Measurements from ENCODE around the gene MAD2L1. TPM values are rescaled to one million over a fixed set of nuclear protein-coding genes. Genes with fewer than 3 reads are reported as not detected.

MAD2L1 gene
- total and polyA plus RNA-seq, 2 of the 4 experiments (the other 2 are of a cell fraction), result 13.6 to 15.2 TPM

GRCh38 chr4:120037411-120037810 is 29.2 kb downstream of the MAD2L1 start:
- no peak overlapping the region for H2BK15ac ChIP-seq (ENCODE audit: low read depth, low read length)
- H2BK20ac ChIP-seq (ENCODE audit: low read depth, low read length), result no peak overlapping the region
- H3K9ac ChIP-seq (ENCODE audit: low read depth, low read length), result no peak overlapping the region
- H3K9me3 ChIP-seq (ENCODE audit: control insufficient read depth, insufficient read depth, low read length), result no peaks in the 10 kb centered on the region
- ATAC-seq (ENCODE audit: low read depth), result no peak; the same call in 1 of the 2 replicates
- H4K8ac ChIP-seq (ENCODE audit: low read depth in 2 of 2, low read length in 2 of 2), result no peak overlapping the region
- H2BK120ac ChIP-seq (ENCODE audit: low read depth, low read length), result no peak overlapping the region
- WGBS, 2 experiments (ENCODE audit: extremely low coverage in 2 of 2, insufficient read length in 1 of 2), result 60% methylated on average over 1 of the region's 2 CpGs; no CpG with 5 or more reads in 1 of the 2 experiments
- no peak overlapping the region for H3K27ac ChIP-seq (ENCODE audit: insufficient read depth, low read length)
- dilution Hi-C loops (cut with HindIII; ENCODE audit: low sequenced_read_pairs, unreplicated experiment) (no loop called here), in situ Hi-C loops (cut with MboI; ENCODE audit: low sequenced_read_pairs) (no loop called here), intact Hi-C loops (cut with micrococcal nuclease) (no loop called here)
- H3K4me2 ChIP-seq (ENCODE audit: low read depth, low read length), result no peak overlapping the region
- H2AK5ac ChIP-seq (ENCODE audit: low read depth, low read length), result no peak overlapping the region
- no peak for DNase-seq
- ChIA-PET CTCF (no interaction called here), POLR2A (ENCODE audit: unreplicated experiment) (no interaction called here)
- H4K91ac ChIP-seq (ENCODE audit: insufficient read depth, low read depth, low read length), result no peak overlapping the region
- no peak overlapping the region for H3K18ac ChIP-seq (ENCODE audit: low read depth, low read length)
- no peak overlapping the region for H4K5ac ChIP-seq (ENCODE audit: low read depth, low read length)
- no peaks in the 10 kb centered on the region for H3K36me3 ChIP-seq (ENCODE audit: control insufficient read depth, insufficient read depth, low read length)
- no peak overlapping the region for H3K14ac ChIP-seq (replicated peaks; ENCODE audit: low read depth, low read length)
- H3K79me1 ChIP-seq (ENCODE audit: low read depth in 1 of 2, low read length in 2 of 2), result no peaks in the 10 kb centered on the region
- no TSS peak for BruUV-seq (replicated peaks)
- H3K9me1 ChIP-seq (ENCODE audit: insufficient read depth, low read length), result no peaks in the 10 kb centered on the region
- no peak overlapping the region for H2BK5ac ChIP-seq (ENCODE audit: low read depth, low read length, poor library complexity, severe bottlenecking)
- no peak overlapping the region for H2AFZ ChIP-seq (replicated peaks; ENCODE audit: low read length, poor library complexity)
- H3K4me3 ChIP-seq (ENCODE audit: insufficient read depth, low read depth, low read length), result no peak overlapping the region
- TF ChIP-seq RFX5 (IDR thresholded peaks at IDR 0.05; ENCODE audit: low read depth, low read length) (no peak), BHLHE40 (IDR thresholded peaks at IDR 0.05; ENCODE audit: low read depth, low read length) (no peak), USF2 (IDR thresholded peaks at IDR 0.05; ENCODE audit: low read depth, low read length) (no peak), NFE2L2 (IDR thresholded peaks at IDR 0.05; ENCODE audit: low read depth, low read length) (no peak), CHD1 (IDR thresholded peaks at IDR 0.05; ENCODE audit: low read depth, low read length) (no peak), MXI1 (IDR thresholded peaks at IDR 0.05; ENCODE audit: borderline replicate concordance, low read depth, low read length) (no peak), RAD21 (IDR thresholded peaks at IDR 0.05; ENCODE audit: low read length) (no peak), SMC3 (IDR thresholded peaks at IDR 0.05; ENCODE audit: low read depth, low read length) (no peak), RCOR1 (IDR thresholded peaks at IDR 0.05; ENCODE audit: insufficient replicate concordance, low read length) (no peak), POLR2A (IDR thresholded peaks at IDR 0.05; ENCODE audit: low read depth, low read length) (no peak)
- TF ChIP-seq, protein P1, sequence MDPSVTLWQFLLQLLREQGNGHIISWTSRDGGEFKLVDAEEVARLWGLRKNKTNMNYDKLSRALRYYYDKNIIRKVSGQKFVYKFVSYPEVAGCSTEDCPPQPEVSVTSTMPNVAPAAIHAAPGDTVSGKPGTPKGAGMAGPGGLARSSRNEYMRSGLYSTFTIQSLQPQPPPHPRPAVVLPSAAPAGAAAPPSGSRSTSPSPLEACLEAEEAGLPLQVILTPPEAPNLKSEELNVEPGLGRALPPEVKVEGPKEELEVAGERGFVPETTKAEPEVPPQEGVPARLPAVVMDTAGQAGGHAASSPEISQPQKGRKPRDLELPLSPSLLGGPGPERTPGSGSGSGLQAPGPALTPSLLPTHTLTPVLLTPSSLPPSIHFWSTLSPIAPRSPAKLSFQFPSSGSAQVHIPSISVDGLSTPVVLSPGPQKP (IDR thresholded peaks at IDR 0.05; ENCODE audit: borderline replicate concordance, low read depth, low read length), result no peak
- TF ChIP-seq, protein P2, sequence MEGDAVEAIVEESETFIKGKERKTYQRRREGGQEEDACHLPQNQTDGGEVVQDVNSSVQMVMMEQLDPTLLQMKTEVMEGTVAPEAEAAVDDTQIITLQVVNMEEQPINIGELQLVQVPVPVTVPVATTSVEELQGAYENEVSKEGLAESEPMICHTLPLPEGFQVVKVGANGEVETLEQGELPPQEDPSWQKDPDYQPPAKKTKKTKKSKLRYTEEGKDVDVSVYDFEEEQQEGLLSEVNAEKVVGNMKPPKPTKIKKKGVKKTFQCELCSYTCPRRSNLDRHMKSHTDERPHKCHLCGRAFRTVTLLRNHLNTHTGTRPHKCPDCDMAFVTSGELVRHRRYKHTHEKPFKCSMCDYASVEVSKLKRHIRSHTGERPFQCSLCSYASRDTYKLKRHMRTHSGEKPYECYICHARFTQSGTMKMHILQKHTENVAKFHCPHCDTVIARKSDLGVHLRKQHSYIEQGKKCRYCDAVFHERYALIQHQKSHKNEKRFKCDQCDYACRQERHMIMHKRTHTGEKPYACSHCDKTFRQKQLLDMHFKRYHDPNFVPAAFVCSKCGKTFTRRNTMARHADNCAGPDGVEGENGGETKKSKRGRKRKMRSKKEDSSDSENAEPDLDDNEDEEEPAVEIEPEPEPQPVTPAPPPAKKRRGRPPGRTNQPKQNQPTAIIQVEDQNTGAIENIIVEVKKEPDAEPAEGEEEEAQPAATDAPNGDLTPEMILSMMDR (conservative IDR thresholded peaks at IDR 0.05; ENCODE audit: low read depth, low read length), result no peak
- H3K4me1 ChIP-seq (ENCODE audit: control insufficient read depth, insufficient read depth, low read length), result no peaks in the 10 kb centered on the region
- no peaks in the 10 kb centered on the region for H4K20me1 ChIP-seq (ENCODE audit: insufficient read depth, low read length)
- H3K23ac ChIP-seq (ENCODE audit: low read depth, low read length), result no peak overlapping the region
- no peak overlapping the region for H3K4ac ChIP-seq (ENCODE audit: low read depth, low read length)
- no peak overlapping the region for H3K56ac ChIP-seq (ENCODE audit: extremely low read depth, insufficient read depth, low read length)
- H2AK9ac ChIP-seq (replicated peaks; ENCODE audit: low read depth, low read length, poor library complexity), result no peak overlapping the region
- no peaks in the 10 kb centered on the region for H3K27me3 ChIP-seq (ENCODE audit: control insufficient read depth, insufficient read depth, low read length)

All from IMR-90 (cell line).